Common myeloid progenitor, CD34-positive (primary cell): ENCODE measurements around the gene PEX5L.
A peak's percentile ranks its signal among the peaks of the same experiment; 100 is the strongest.

Experiments
- CTCF ChIA-PET: fragments of 350-600 bp; sonication (Branson Sonifier 250); formaldehyde crosslinking; loops from one replicate; lab custom pipeline; 2021; ENCODE audit warnings: antibody characterized with exemption; lab: Charles Lee
- POLR2A ChIA-PET: fragments of 350-600 bp; sonication (Branson Sonifier 250); formaldehyde crosslinking; loops from one replicate; lab custom pipeline; 2021; ENCODE audit warnings: antibody characterized with exemption; lab: Charles Lee
- DNase-seq, 3 donors: peaks; one replicate each; pipeline versions ENCODE4 v3.0.0 to v3.0.0-alpha.2; 2013
- H3K27ac ChIP-seq, 2 experiments: 1 replicate in 1 of 2; 2 replicates in 1 of 2; pipeline ENCODE4 v1.7.0; 2013; ENCODE audit warnings: inconsistent platforms in 2 of 2, low read length in 2 of 2, mild to moderate bottlenecking in 2 of 2, low read depth in 1 of 2, moderate library complexity in 1 of 2; ENCODE audit not compliant: severe bottlenecking in 2 of 2, insufficient read depth in 1 of 2, poor library complexity in 1 of 2
- H3K27me3 ChIP-seq, 5 experiments: replicated peaks in 2 of 5; 1 replicate in 3 of 5; 2 replicates in 2 of 5; pipeline versions ENCODE4 v1.6.1 to v1.7.0; 2013; ENCODE audit warnings: low read length in 4 of 5, mild to moderate bottlenecking in 2 of 5, moderate library complexity in 2 of 5, inconsistent platforms in 1 of 5; ENCODE audit not compliant: insufficient read depth in 5 of 5, control insufficient read depth in 4 of 5
- H3K36me3 ChIP-seq, 4 experiments: 1 replicate in 2 of 4; 2 replicates in 2 of 4; pipeline versions ENCODE4 v1.6.1 to v1.7.0; 2013; ENCODE audit warnings: low read length in 3 of 4, control low read depth in 1 of 4, mild to moderate bottlenecking in 1 of 4; ENCODE audit not compliant: control insufficient read depth in 4 of 4, insufficient read depth in 4 of 4
- H3K4me1 ChIP-seq, 4 experiments: 1 replicate in 3 of 4; 2 replicates in 1 of 4; pipeline versions ENCODE4 v1.6.1 to v1.7.1; 2013; ENCODE audit warnings: low read length in 3 of 4, mild to moderate bottlenecking in 3 of 4, control low read depth in 1 of 4, inconsistent platforms in 1 of 4, moderate library complexity in 1 of 4; ENCODE audit not compliant: control insufficient read depth in 4 of 4, insufficient read depth in 4 of 4; ENCODE audit errors: control extremely low read depth in 1 of 4
- H3K4me3 ChIP-seq, 7 experiments: 1 replicate in 4 of 7; 2 replicates in 3 of 7; pipeline versions ENCODE4 v1.5.1 to v1.7.0; 2013; ENCODE audit warnings: mild to moderate bottlenecking in 7 of 7, low read length in 6 of 7, moderate library complexity in 6 of 7, inconsistent platforms in 2 of 7, low read depth in 2 of 7, control low read depth in 1 of 7; ENCODE audit not compliant: insufficient read depth in 4 of 7, control insufficient read depth in 1 of 7; ENCODE audit errors: extremely low read depth in 1 of 7
- H3K9me3 ChIP-seq, 5 experiments: 1 replicate in 4 of 5; 2 replicates in 1 of 5; pipeline versions ENCODE4 v1.6.1 to v1.7.1; 2013; ENCODE audit warnings: low read length in 4 of 5, mild to moderate bottlenecking in 2 of 5, inconsistent platforms in 1 of 5, low read depth in 1 of 5, moderate library complexity in 1 of 5; ENCODE audit not compliant: control insufficient read depth in 4 of 5, insufficient read depth in 2 of 5; ENCODE audit errors: control extremely low read depth in 1 of 5
- WGBS: methylation state at CpG from one replicate; pipeline ENCODE4 v1.1.5; 2013; ENCODE audit not compliant: insufficient coverage; 5-methylcytosine and 5-hydroxymethylcytosine counted together

PEX5L gene

DNA sequence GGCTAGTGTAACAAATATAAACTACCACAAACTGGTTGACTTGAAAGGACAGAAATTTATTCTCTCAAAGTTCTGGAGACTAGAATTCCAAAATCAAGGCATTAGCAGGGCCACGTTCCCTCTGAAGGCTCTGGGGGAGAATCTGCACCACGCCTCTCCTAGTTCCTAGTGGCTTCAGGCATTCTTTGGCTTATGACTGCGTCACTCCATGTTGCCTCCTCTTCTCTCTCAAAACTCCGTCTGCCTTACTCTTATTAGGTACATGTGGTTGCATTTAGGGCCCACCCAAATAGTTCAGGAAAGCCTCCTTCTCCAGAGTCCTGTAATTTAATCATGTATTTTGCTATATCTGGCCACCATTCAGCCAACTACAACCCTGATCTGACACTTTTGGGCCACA is 174.8 kb downstream of the PEX5L start:
- Histone ChIP-seq H3K27me3 (no peaks in the 10 kb centered on the region), H3K4me1 (no peaks in the 10 kb centered on the region), H3K36me3 (no peaks in the 10 kb centered on the region), H3K9me3 (no peaks in the 10 kb centered on the region), H3K27ac (no peak overlapping the region), H3K4me3 (no peak overlapping the region)
- DNase-seq = no peak
- CTCF ChIA-PET = no interaction called here
- WGBS = 92% methylated on average over 2 of the region's 4 CpGs
- POLR2A ChIA-PET = no interaction called here

DNA sequence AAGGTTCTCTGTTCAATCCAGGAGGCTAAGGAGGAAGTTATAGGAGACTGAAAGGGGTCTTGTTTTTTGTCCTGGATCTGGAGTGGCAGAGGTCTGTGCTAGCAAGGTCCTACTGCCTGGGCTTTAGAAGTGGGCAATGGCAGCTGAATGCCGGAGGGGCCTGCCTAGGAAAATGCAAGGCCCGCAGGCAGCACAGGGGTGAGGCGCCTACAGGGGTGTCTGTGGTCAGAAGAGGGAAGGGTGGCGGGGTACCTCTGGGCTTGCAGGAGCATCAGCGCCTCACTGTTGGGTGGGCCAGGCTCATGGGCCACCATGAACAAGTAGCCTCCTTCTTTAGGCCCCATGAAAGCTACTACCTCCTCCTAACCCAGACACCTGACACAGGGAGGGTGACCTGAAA is 175.4 kb downstream of the PEX5L start:
- H3K27ac ChIP-seq = no peak overlapping the region
- H3K27me3 ChIP-seq = no peaks in the 10 kb centered on the region
- DNase-seq = no peak
- no peaks in the 10 kb centered on the region for H3K9me3 ChIP-seq
- H3K4me3 ChIP-seq = no peak overlapping the region
- no peaks in the 10 kb centered on the region for H3K4me1 ChIP-seq
- 100% methylated on average over 3 of the region's 5 CpGs for WGBS
- ChIA-PET POLR2A (no interaction called here), CTCF (no interaction called here)
- no peaks in the 10 kb centered on the region for H3K36me3 ChIP-seq

DNA sequence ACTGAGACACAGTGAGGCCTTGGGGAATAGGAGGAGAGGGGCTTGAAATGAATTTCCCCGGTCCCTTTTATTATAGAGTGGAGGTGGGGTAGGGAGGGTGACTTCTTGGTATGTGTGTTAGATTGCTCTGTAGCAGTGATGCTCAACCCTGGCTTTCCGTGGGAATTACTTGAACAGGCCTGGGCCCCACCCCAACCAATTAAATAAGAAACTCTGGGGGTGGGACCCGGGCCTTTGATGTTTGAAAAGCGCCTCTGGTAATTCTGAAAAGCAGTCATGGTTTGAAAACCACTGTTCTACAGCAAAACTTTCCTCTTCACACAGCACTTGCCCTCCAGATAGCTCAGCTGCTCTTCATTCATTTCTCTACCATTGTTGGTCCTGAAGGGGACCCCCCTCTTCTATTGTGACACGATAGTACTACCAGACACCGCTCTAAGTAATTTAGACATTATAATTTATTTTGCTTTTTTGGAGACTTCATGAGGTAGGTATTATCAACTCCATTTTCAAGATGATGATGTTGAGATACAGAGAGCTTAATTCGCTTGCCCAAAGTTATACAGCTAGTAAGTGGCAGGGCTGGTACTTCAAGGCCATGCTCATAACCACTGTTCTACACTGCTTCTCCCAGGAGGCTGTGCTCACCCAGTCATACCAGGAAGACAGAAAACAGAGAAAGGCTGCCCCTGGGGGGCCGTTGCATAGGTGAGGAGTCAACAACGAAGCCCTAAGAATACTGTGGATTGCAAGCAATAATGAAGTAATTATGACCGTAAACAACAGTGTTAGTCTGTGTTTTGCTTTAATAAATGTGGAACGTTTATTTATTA is 176.2 kb downstream of the PEX5L start:
- Histone ChIP-seq H3K4me3 (no peak overlapping the region), H3K9me3 (no peaks in the 10 kb centered on the region), H3K36me3 (no peaks in the 10 kb centered on the region), H3K27ac (no peak overlapping the region), H3K4me1 (no peaks in the 10 kb centered on the region), H3K27me3 (no peaks in the 10 kb centered on the region)
- WGBS = 100% methylated on average over 5 of the region's 11 CpGs
- ChIA-PET POLR2A (no interaction called here), CTCF (no interaction called here)
- no peak for DNase-seq

DNA sequence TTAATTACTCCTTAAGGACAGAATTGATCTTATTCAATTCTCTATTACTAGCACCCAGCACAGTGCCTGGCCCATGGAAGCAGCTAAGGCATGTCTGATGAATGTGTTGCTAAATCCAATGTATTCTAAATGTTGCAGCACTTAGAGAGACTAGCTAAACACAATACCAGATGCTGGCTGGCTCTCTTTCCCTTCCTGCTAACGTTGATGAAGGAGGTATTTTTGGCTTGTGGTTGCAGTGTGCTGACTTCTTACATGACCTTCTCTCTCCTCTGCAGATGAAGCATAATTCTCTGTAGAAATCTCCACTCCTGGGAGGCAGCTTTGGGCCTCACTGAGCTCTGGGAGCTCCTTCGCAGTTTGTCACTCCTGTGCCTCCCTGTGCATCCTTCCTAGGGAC is 183.6 kb downstream of the PEX5L start:
- 100% methylated on average over 1 of the region's 2 CpGs for WGBS
- H3K4me1 ChIP-seq = no peaks in the 10 kb centered on the region
- POLR2A ChIA-PET = no interaction called here

DNA sequence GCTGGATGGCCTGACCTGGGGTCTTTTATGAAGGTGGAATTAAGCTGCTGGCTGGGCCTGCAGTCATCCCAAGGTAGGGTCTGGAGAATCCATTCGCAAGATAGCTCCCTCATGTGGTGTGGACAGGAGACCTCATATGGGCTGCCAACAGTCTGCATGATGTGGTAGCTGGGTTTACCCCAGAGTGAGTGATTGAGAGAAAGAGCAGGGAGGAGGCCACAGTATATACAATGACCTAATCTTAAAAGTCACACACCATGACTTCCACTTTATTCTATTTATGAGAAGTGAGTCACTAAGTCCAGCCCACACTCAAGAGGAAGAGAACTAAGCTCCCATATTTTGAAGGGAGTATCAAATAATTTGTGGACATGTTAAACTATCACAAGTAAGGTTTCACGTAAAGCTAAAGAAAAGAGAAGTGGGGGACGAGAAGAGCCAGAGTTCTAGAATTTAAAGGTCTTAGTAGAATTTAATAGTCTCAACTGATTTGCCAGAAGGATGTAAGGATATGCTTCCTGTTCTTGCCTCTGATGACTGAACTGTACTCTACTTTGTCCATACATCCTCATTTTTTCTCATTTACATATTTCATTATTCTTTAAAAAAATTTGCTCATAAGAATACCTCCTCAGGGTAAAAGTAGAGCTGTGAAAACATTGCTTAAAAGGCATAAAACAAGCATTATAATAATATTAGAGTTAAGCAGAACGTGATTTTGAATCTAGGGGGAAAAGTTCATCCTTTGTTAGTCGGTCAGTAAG is 184.4 kb downstream of the PEX5L start:
- H3K27me3 ChIP-seq = no peaks in the 10 kb centered on the region
- no peaks in the 10 kb centered on the region for H3K36me3 ChIP-seq
- no peak overlapping the region for H3K27ac ChIP-seq
- 100% methylated on average over 1 of the region's 5 CpGs for WGBS
- H3K4me1 ChIP-seq = no peaks in the 10 kb centered on the region
- DNase-seq = peak in 2 of 3 donors; percentile 9 to 13
- ChIA-PET POLR2A (no interaction called here), CTCF (interaction anchor here (1.0 kb wide), 1 partner anchor 41 kb away, joined by 3 read pairs; no protein-coding TSS in a partner anchor)
- H3K4me3 ChIP-seq = no peak overlapping the region
- H3K9me3 ChIP-seq = no peaks in the 10 kb centered on the region

More for the DNA sequence above, 183.6 kb downstream of the PEX5L start:
- Histone ChIP-seq H3K36me3 (no peaks in the 10 kb centered on the region), H3K4me3 (no peak overlapping the region), H3K27me3 (no peaks in the 10 kb centered on the region), H3K9me3 (no peaks in the 10 kb centered on the region), H3K27ac (no peak overlapping the region)
- no peak for DNase-seq
- CTCF ChIA-PET = no interaction called here

DNA sequence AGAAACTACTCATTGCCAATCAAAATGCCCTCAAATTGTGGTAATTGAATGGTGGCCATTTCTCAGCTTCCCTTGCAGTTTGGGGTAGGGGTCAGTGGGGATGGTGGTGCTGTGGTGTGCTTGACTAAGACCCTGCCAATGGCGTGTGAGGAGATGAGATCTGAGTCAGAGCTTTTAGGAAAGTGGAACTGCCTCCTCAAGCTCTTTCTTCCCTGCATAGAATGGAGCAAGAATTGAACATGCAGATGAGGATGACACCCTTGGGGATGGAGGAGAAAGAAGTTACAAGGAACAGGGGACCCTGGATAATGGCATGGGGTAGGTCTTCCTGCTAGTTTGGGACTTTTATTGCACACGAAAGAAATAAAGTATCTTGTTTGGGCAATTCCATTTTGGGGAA is 188.0 kb downstream of the PEX5L start:
- Histone ChIP-seq H3K9me3 (no peaks in the 10 kb centered on the region), H3K36me3 (no peaks in the 10 kb centered on the region), H3K4me3 (no peak overlapping the region), H3K4me1 (no peaks in the 10 kb centered on the region), H3K27ac (no peak overlapping the region), H3K27me3 (no peaks in the 10 kb centered on the region)
- no peak for DNase-seq
- WGBS = no CpG with 5 or more reads among the region's 2 CpGs
- ChIA-PET POLR2A (no interaction called here), CTCF (no interaction called here)

DNA sequence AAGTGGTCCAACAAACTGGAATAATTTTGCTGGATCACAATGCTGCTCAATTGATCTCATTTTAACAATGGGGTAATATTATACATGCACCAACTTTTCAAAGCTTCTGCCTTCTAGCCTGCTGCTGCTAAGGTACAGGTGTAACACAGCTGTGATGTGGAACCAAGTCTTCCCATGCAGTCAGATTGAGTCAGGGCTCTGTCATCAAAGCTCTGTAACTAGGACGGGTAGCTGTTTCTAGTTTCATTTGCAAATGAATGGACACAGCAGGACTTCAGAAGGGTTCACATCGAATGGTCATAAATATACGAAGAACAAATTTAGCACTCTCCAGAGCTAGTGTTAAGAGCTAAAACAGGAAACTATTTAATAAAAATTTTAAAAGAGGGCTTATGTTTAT is 194.7 kb downstream of the PEX5L start:
- no peaks in the 10 kb centered on the region for H3K4me1 ChIP-seq
- H3K9me3 ChIP-seq = no peaks in the 10 kb centered on the region
- peaks cover 0 to 6% (median 0%) of the 10 kb centered on the region in 5 experiments for H3K27me3 ChIP-seq
- H3K4me3 ChIP-seq = no peak overlapping the region
- no peak for DNase-seq
- ChIA-PET POLR2A (no interaction called here), CTCF (no interaction called here)
- H3K36me3 ChIP-seq = no peaks in the 10 kb centered on the region
- 50% methylated on average over 1 of the region's 3 CpGs for WGBS
- no peak overlapping the region for H3K27ac ChIP-seq
